DND-41 (cell line): ENCODE measurements around the gene TTC38.

ENCODE experiments used
- EZH2 ChIP-seq: IDR thresholded peaks from 3 replicates; pipeline ENCODE4 v1.6.1; 2012; ENCODE audit warnings: borderline replicate concordance, low read depth, mild to moderate bottlenecking, moderate library complexity, low read length, inconsistent platforms; ENCODE audit not compliant: severe bottlenecking
- TF ChIP-seq, protein P1 (sequence below): IDR thresholded peaks from 2 replicates; pipeline ENCODE4 v1.5.1; 2012; ENCODE audit warnings: borderline replicate concordance, low read length, moderate library complexity, mild to moderate bottlenecking; ENCODE audit not compliant: poor library complexity, severe bottlenecking; ENCODE audit errors: extremely low read depth

DNA sequence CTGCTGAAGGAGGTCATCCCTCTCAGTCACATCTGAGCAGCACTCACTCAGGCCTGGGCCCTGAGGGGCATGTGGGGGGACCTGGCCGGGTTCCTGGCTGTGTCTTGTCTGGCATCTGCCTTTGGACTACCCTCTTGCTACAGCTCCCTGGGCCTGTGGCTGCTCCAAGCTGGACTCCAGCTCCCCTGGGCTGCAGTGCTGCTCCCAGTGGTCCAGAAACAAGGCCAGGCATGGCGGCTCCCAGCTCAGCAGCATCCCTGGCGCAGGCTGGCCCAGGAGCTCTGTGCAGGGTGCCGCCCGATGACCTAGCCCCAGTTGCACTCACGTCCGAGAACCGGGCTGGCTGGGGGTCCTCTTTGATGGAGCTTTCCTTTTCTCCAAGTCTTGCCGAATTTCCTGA is 23.0 kb upstream of the TTC38 start:
- no peak for TF ChIP-seq EZH2
- TF ChIP-seq, protein P1, sequence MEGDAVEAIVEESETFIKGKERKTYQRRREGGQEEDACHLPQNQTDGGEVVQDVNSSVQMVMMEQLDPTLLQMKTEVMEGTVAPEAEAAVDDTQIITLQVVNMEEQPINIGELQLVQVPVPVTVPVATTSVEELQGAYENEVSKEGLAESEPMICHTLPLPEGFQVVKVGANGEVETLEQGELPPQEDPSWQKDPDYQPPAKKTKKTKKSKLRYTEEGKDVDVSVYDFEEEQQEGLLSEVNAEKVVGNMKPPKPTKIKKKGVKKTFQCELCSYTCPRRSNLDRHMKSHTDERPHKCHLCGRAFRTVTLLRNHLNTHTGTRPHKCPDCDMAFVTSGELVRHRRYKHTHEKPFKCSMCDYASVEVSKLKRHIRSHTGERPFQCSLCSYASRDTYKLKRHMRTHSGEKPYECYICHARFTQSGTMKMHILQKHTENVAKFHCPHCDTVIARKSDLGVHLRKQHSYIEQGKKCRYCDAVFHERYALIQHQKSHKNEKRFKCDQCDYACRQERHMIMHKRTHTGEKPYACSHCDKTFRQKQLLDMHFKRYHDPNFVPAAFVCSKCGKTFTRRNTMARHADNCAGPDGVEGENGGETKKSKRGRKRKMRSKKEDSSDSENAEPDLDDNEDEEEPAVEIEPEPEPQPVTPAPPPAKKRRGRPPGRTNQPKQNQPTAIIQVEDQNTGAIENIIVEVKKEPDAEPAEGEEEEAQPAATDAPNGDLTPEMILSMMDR, result no peak
